Measurements from ENCODE around the gene LATS2. TPM values are rescaled to one million over a fixed set of nuclear protein-coding genes. Genes with fewer than 3 reads are reported as not detected.

Gene LATS2
- total and polyA plus RNA-seq, 9 donors = 12.5 to 41.9 (median 22.8) TPM

GRCh38 chr13:21055016-21055415 lies 6.4 kb downstream of the LATS2 start:
- intact Hi-C loops (cut with DNase I) = no loop called here
- DNase-seq = no peak
- no peaks in the 10 kb centered on the region for H3K9me3 ChIP-seq
- TF ChIP-seq CTCF (IDR thresholded peaks at IDR 0.05) = no peak
- TF ChIP-seq EP300 (IDR thresholded peaks at IDR 0.05) = no peak
- no peak for TF ChIP-seq POLR2A (IDR thresholded peaks at IDR 0.05)
- no peak overlapping the region for H3K4me3 ChIP-seq
- WGBS, 3 donors = 4 to 10% (median 5%) methylated on average over 2 of the region's 2 CpGs
- H3K27ac ChIP-seq = no peak overlapping the region
- peaks cover 15% of the 10 kb centered on the region for H3K4me1 ChIP-seq (ENCODE audit: insufficient read depth)
- H3K27me3 ChIP-seq = no peaks in the 10 kb centered on the region
- no peaks in the 10 kb centered on the region for H3K36me3 ChIP-seq

- intact Hi-C loops (cut with DNase I) = no loop called here
Observed at GRCh38 chr13:21054313-21054712, 7.1 kb downstream of the LATS2 start.

GRCh38 chr13:21053231-21053630 lies 8.2 kb downstream of the LATS2 start:
- H3K27ac ChIP-seq = no peak overlapping the region
- no peak for TF ChIP-seq POLR2A (IDR thresholded peaks at IDR 0.05)
- no peak for TF ChIP-seq CTCF (IDR thresholded peaks at IDR 0.05)
- TF ChIP-seq EP300 (IDR thresholded peaks at IDR 0.05) = no peak
- DNase-seq = no peak
- no peaks in the 10 kb centered on the region for H3K36me3 ChIP-seq
- H3K9me3 ChIP-seq = no peaks in the 10 kb centered on the region
- 82 to 86% (median 83%) methylated on average over 5 of the region's 5 CpGs for WGBS, 3 donors
- intact Hi-C loops (cut with DNase I) = no loop called here
- peaks cover 15% of the 10 kb centered on the region for H3K4me1 ChIP-seq (ENCODE audit: insufficient read depth)
- H3K27me3 ChIP-seq = no peaks in the 10 kb centered on the region
- no peak overlapping the region for H3K4me3 ChIP-seq

More at GRCh38 chr13:21054313-21054712, 7.1 kb downstream of the LATS2 start:
- Histone ChIP-seq H3K36me3 (no peaks in the 10 kb centered on the region), H3K27me3 (no peaks in the 10 kb centered on the region), H3K27ac (no peak overlapping the region), H3K4me3 (no peak overlapping the region), H3K4me1 (ENCODE audit: insufficient read depth) (peaks cover 12% of the 10 kb centered on the region), H3K9me3 (no peaks in the 10 kb centered on the region)
- TF ChIP-seq EP300 (IDR thresholded peaks at IDR 0.05) = no peak
- no peak for TF ChIP-seq POLR2A (IDR thresholded peaks at IDR 0.05)
- TF ChIP-seq CTCF (IDR thresholded peaks at IDR 0.05) = no peak
- WGBS, 3 donors = 67 to 75% (median 73%) methylated on average over 8 of the region's 8 CpGs
- DNase-seq = no peak

- no peak overlapping the region for H3K4me3 ChIP-seq
- no peak overlapping the region for H3K27ac ChIP-seq
- TF ChIP-seq POLR2A (IDR thresholded peaks at IDR 0.05) (no peak), EP300 (IDR thresholded peaks at IDR 0.05) (no peak), CTCF (IDR thresholded peaks at IDR 0.05) (no peak)
- WGBS, 3 donors = 85 to 92% (median 92%) methylated on average over 3 of the region's 3 CpGs
- no peak for DNase-seq
- no peaks in the 10 kb centered on the region for H3K27me3 ChIP-seq
- intact Hi-C loops (cut with DNase I) = no loop called here
- peaks cover 13% of the 10 kb centered on the region for H3K4me1 ChIP-seq (ENCODE audit: insufficient read depth)
- no peaks in the 10 kb centered on the region for H3K36me3 ChIP-seq
- no peaks in the 10 kb centered on the region for H3K9me3 ChIP-seq
Observed at GRCh38 chr13:21051675-21052074, 9.7 kb downstream of the LATS2 start.

Measured in ovary (tissue), 9 donors.